GM12874 (cell line): Measurements from ENCODE around the gene CAMP.

Experiments used
- TF ChIP-seq, protein P1 (sequence below): IDR thresholded peaks from 2 replicates; pipeline ENCODE4 v1.5.1; 2011; ENCODE audit warnings: low read depth, mild to moderate bottlenecking, control low read depth, low read length, moderate library complexity; ENCODE audit not compliant: insufficient read depth

CAMP gene

DNA sequence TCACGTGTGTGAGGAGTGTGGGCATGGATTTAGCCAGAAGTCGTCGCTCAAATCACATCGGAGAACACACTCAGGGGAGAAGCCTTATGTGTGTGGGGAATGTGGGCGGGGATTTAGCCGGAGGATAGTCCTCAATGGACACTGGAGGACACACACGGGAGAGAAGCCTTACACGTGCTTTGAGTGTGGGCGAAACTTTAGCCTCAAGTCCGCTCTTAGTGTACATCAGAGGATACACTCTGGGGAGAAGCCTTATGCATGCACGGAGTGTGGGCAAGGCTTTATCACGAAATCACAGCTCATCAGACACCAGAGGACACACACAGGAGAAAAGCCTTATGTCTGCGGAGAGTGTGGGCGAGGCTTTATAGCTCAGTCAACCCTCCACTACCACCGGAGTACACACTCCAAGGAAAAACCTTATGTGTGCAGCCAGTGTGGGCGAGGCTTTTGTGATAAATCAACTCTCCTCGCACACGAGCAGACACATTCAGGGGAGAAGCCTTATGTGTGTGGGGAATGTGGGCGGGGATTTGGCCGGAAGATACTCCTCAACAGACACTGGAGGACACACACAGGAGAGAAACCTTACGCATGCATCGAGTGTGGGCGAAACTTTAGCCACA is 45.8 kb downstream of the CAMP start:
- TF ChIP-seq, protein P1, sequence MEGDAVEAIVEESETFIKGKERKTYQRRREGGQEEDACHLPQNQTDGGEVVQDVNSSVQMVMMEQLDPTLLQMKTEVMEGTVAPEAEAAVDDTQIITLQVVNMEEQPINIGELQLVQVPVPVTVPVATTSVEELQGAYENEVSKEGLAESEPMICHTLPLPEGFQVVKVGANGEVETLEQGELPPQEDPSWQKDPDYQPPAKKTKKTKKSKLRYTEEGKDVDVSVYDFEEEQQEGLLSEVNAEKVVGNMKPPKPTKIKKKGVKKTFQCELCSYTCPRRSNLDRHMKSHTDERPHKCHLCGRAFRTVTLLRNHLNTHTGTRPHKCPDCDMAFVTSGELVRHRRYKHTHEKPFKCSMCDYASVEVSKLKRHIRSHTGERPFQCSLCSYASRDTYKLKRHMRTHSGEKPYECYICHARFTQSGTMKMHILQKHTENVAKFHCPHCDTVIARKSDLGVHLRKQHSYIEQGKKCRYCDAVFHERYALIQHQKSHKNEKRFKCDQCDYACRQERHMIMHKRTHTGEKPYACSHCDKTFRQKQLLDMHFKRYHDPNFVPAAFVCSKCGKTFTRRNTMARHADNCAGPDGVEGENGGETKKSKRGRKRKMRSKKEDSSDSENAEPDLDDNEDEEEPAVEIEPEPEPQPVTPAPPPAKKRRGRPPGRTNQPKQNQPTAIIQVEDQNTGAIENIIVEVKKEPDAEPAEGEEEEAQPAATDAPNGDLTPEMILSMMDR = no peak

DNA sequence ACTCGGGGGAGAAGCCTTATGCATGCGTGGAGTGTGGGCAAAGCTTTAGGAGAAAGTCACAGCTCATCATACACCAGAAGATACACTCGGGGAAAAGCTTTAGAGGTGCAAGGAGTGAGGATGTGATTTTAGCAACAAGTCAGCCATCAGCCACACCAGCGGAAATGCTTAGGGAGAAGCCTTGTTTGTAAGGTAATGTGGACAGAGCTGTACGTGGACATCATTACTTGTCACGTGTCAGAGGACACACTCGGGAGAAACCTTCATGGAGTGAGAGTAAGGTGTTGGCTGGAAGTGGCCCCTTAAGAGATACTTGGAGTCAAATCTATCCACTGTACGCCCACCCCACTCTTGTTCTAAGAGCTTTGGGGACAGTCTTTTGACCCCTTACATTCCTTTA is 46.3 kb downstream of the CAMP start:
- TF ChIP-seq, protein P1 = no peak

DNA sequence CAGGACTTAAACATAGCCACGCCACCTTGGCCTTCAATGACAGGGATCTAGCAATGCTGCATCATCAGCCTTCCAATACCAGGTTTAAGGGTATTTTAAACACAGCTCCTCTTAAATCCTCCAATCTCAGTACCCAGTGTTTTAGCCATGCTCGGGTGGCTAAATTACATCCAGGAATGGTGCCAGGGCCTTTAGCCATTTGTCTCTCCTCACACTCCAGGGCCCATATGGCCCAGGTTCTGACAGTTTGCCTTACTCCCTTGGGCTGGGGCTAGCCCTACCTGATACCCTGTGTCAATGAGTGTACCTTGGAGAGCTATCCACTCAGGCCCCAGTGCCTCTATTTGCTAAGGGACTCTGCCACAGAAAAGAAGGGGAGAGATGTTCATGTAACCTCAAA is 47.0 kb downstream of the CAMP start:
- TF ChIP-seq, protein P1 = no peak

DNA sequence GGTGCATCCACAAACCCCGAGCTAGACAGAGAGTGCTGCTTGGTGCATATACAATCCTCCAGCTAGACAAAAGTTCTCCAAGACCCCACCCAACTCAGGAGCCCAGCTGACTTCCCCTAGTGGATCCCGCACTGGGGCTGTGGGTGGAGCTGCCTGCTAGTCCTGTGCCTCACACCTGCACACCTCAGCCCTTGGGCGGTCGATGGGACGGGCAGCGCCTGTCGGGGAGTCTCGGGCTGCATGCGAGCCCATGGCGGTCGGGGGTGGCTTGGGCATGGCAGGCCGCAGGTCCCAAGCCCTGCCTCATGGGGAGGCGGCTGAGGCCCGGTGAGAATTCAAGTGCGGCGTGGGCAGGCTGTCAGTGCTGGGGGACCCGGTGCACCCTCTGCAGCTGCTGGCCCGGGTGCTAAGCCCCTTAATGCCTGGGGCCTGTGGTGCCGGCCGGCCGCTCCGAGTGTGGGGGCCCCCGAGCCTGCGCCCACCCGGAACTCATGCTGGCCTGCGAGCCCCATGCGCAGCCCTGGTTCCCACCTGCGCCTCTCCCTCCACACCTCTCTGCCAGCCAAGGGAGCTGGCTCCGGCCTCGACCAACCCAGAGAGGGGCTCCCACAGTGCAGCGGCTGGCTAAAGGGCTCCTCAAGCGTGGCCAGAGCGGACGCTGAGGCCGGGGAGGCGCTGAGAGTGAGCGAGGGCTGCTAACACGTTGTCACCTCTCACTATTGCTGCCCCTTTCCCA is 48.6 kb downstream of the CAMP start:
- TF ChIP-seq, protein P1 = no peak

DNA sequence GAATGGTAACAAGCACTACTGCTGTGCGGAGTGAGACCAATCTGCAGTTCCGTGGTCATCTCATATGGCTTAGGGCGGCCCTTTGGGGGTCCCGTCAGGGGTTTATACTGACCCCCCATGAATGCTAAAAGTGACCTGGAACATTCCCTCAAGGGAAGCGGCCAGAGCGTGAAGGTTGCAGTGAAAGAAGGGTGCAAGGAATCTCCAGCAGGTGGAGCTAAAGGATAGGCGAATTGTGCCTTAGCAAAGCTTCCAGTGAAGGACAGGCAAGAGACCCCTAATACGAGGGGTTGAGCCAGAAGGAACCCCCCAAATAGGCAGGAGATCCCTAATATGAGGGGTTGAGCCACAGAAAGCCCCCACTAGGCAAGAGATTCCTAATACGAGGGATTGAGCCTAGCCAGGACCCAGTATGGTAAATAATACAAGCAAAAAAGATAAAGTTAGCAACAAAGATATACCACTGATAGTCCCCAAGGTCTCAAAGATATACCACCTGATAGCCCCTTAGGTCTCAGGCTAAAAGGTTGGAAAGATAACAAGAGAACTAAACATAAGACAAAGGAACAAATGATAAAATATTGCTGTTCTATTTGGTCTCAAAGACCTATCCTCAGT is 50.4 kb downstream of the CAMP start:
- TF ChIP-seq, protein P1 = peak; percentile 78

DNA sequence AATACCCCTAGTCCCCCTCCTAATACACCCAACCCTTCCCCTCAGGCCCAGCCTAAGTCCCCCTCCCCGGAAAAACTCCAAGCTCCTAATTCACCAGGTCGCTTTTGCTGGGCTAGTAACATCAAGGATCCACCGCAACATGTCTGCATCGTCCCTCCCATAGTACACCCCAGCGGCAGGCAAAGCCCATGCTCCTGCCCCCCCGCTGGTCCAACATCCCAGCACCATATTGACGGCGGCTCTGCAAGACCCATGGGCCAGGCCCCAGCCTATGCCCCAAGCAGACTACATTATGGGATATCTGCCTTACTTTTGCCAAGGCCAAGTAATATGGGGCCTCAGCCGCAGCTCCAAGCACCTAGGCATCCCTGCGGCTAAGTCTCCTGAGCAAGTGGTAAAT is 51.2 kb downstream of the CAMP start:
- TF ChIP-seq, protein P1 = no peak
